CD14-positive monocyte (primary cell): ENCODE data around the gene VSIR. TPM values are rescaled to one million over a fixed set of nuclear protein-coding genes. Genes with fewer than 3 reads are reported as not detected.

Source experiments
- DNase-seq, 3 donors: peaks; one replicate each; pipeline ENCODE4 v3.0.0-alpha.2; 2011 to 2022
- H2AFZ ChIP-seq: 2 replicates; pipeline ENCODE4 v1.6.0; 2012; ENCODE audit warnings: mild to moderate bottlenecking, low read depth, low read length, inconsistent platforms; ENCODE audit not compliant: insufficient read depth, poor library complexity, severe bottlenecking
- H3K27ac ChIP-seq, 2 donors: 1 replicate in 1 of 2; 2 replicates in 1 of 2; pipeline ENCODE4 v1.5.1; 2012 to 2013; ENCODE audit warnings: low read length in 2 of 2, control low read depth in 1 of 2, inconsistent platforms in 1 of 2, low read depth in 1 of 2, mild to moderate bottlenecking in 1 of 2
- H3K27me3 ChIP-seq, 2 donors: one replicate each; pipeline versions ENCODE4 v1.6.0 to v1.6.1; 2011 to 2013; ENCODE audit warnings: low read length in 2 of 2; ENCODE audit not compliant: control insufficient read depth in 2 of 2, insufficient read depth in 2 of 2
- H3K36me3 ChIP-seq, 2 donors: replicated peaks in 1 of 2; 1 replicate in 1 of 2; 2 replicates in 1 of 2; pipeline versions ENCODE4 v1.5.1 to v1.6.1; 2012 to 2013; ENCODE audit warnings: low read length in 2 of 2, control low read depth in 1 of 2, inconsistent platforms in 1 of 2, mild to moderate bottlenecking in 1 of 2; ENCODE audit not compliant: insufficient read depth in 2 of 2, control insufficient read depth in 1 of 2
- H3K4me1 ChIP-seq, 2 donors: 1 replicate in 1 of 2; 2 replicates in 1 of 2; pipeline versions ENCODE4 v1.5.1 to v1.6.1; 2012 to 2013; ENCODE audit warnings: low read length in 2 of 2, control low read depth in 1 of 2, inconsistent platforms in 1 of 2, mild to moderate bottlenecking in 1 of 2, moderate library complexity in 1 of 2; ENCODE audit not compliant: insufficient read depth in 2 of 2, control insufficient read depth in 1 of 2
- H3K4me2 ChIP-seq: replicated peaks from 2 replicates; pipeline ENCODE3; 2012; ENCODE audit warnings: low read length, moderate library complexity, mild to moderate bottlenecking; ENCODE audit not compliant: poor library complexity, severe bottlenecking; ENCODE audit errors: extremely low read depth
- H3K4me3 ChIP-seq, 3 experiments: fragments of 200-600 bp in 1 of 3; sonication (generic) in 1 of 3; replicated peaks in 1 of 3; 1 replicate in 2 of 3; 2 replicates in 1 of 3; pipeline ENCODE4 v1.5.1; 2011 to 2013; ENCODE audit warnings: low read length in 3 of 3, mild to moderate bottlenecking in 3 of 3, control low read depth in 2 of 3, low read depth in 2 of 3, inconsistent platforms in 1 of 3, moderate library complexity in 1 of 3
- H3K79me2 ChIP-seq: 2 replicates; pipeline ENCODE4 v1.6.0; 2012; ENCODE audit warnings: mild to moderate bottlenecking, control low read depth, inconsistent platforms, low read length, moderate library complexity; ENCODE audit not compliant: insufficient read depth
- H3K9ac ChIP-seq: 2 replicates; pipeline ENCODE4 v1.6.0; 2017; ENCODE audit warnings: low read length, mild to moderate bottlenecking; ENCODE audit not compliant: insufficient read depth, poor library complexity, severe bottlenecking
- H3K9me3 ChIP-seq, 2 donors: replicated peaks in 1 of 2; 1 replicate in 1 of 2; 2 replicates in 1 of 2; pipeline versions ENCODE4 v1.5.1 to v1.6.1; 2012 to 2013; ENCODE audit warnings: low read length in 2 of 2, control low read depth in 1 of 2; ENCODE audit not compliant: control insufficient read depth in 1 of 2, insufficient read depth in 1 of 2
- H4K20me1 ChIP-seq: 2 replicates; pipeline ENCODE4 v1.6.0; 2012; ENCODE audit warnings: mild to moderate bottlenecking, low read length, control low read depth, moderate library complexity; ENCODE audit not compliant: insufficient read depth
- H3K27ac Mint-ChIP-seq, 7 donors: one replicate each; pipeline ENCODE4 v1.8.0; 2020; ENCODE audit warnings: mild to moderate bottlenecking in 7 of 7, mixed read lengths in 7 of 7, moderate library complexity in 6 of 7, inconsistent platforms in 2 of 7
- H3K27me3 Mint-ChIP-seq, 3 donors: one replicate each; pipeline ENCODE4 v1.8.0; 2021 to 2022; ENCODE audit warnings: low read depth in 3 of 3, mild to moderate bottlenecking in 3 of 3, mixed read lengths in 3 of 3, moderate library complexity in 3 of 3, inconsistent platforms in 1 of 3
- H3K36me3 Mint-ChIP-seq, 2 donors: one replicate each; pipeline ENCODE4 v1.8.0; 2020; ENCODE audit warnings: mixed read lengths in 2 of 2, inconsistent platforms in 1 of 2, mild to moderate bottlenecking in 1 of 2
- H3K4me1 Mint-ChIP-seq: one replicate; pipeline ENCODE4 v1.8.0; 2020; ENCODE audit warnings: mild to moderate bottlenecking, mixed read lengths
- H3K4me3 Mint-ChIP-seq, 2 donors: one replicate each; pipeline ENCODE4 v1.8.0; 2020; ENCODE audit warnings: mild to moderate bottlenecking in 2 of 2, mixed read lengths in 2 of 2, moderate library complexity in 1 of 2
- H3K9me3 Mint-ChIP-seq, 7 donors: one replicate each; pipeline ENCODE4 v1.8.0; 2020 to 2022; ENCODE audit warnings: mixed read lengths in 7 of 7, mild to moderate bottlenecking in 6 of 7, moderate library complexity in 6 of 7, inconsistent platforms in 2 of 7
- WGBS: methylation state at CpG from one replicate; pipeline ENCODE4 v1.1.5; 2013; ENCODE audit warnings: missing lambda C conversion rate; ENCODE audit not compliant: insufficient coverage; 5-methylcytosine and 5-hydroxymethylcytosine counted together
- intact Hi-C, 2 donors: fragments of 100-400 bp; cut with micrococcal nuclease; formaldehyde crosslinking; loops; one replicate each; pipeline versions ENCODE4 v1.15.0 to v1.15.1; 2023
- polyA plus RNA-seq, 3 donors: library from polyadenylated mRNA; depleted of rRNA in 1 of 3; unstranded in 2 of 3; stranded (reverse) in 1 of 3; fragments of 300-500 nt in 2 of 3; fragments of >200 nt in 1 of 3; fragmentation: Illumina TruSeq in 2 of 3; gene quantifications; 1 replicate in 2 of 3; 2 replicates in 1 of 3; pipeline ENCODE4 v1.2.3, GENCODE V29; 2012 to 2021
- TF ChIP-seq, protein P1 (sequence below): fragments of 200-600 bp; IDR thresholded peaks from one replicate; pipeline ENCODE4 v1.8.0; 2022; ENCODE audit warnings: antibody characterized with exemption, mild to moderate bottlenecking

The VSIR gene
- polyA plus RNA-seq, 3 donors: 635 to 1,133 (median 801) TPM

DNA sequence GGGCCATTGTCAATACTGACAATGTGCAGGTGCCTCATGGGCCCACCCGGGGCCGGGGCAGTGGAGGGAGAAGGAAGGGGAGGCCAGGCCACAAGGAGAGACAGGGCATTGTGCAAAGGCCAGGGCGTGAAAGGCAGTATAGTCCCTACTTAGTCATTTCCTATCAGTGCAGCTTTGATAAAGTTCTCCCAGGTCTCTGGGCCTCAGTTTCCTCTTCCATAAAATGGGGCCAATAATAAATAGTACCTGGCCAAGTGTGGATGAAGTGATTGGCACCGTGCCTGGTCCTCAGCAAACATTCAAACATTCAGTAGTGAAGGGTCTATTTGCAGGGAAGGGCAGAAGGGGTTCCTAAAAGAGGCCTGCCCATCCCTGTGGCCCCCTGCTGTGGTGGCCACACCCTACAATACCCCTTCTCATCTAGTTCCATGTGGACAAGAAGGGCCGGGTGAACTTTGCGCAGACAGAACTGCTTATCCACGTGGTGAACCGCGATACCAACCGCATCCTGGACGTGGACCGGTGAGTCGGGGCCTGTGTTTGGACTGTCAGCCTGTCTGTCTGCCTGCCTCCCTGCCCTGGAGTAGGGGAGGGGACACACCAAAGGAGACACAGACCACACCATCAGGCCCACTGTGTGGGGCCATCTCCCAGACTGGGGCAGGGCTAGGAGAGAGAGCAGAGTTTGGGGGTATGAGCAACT is 36.9 kb upstream of the VSIR start:
- H3K79me2 ChIP-seq: peaks cover 10% of the 10 kb centered on the region
- H3K36me3 ChIP-seq: peaks cover 38 to 49% of the 10 kb centered on the region in 2 donors
- TF ChIP-seq, protein P1, sequence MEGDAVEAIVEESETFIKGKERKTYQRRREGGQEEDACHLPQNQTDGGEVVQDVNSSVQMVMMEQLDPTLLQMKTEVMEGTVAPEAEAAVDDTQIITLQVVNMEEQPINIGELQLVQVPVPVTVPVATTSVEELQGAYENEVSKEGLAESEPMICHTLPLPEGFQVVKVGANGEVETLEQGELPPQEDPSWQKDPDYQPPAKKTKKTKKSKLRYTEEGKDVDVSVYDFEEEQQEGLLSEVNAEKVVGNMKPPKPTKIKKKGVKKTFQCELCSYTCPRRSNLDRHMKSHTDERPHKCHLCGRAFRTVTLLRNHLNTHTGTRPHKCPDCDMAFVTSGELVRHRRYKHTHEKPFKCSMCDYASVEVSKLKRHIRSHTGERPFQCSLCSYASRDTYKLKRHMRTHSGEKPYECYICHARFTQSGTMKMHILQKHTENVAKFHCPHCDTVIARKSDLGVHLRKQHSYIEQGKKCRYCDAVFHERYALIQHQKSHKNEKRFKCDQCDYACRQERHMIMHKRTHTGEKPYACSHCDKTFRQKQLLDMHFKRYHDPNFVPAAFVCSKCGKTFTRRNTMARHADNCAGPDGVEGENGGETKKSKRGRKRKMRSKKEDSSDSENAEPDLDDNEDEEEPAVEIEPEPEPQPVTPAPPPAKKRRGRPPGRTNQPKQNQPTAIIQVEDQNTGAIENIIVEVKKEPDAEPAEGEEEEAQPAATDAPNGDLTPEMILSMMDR: no peak
- DNase-seq: no peak
- peak overlapping the region in 3 of 7 donors; percentile 35 to 41 (median 38) for H3K27ac Mint-ChIP-seq
- no peak overlapping the region for H3K4me3 Mint-ChIP-seq
- no peak overlapping the region for H2AFZ ChIP-seq
- no peak overlapping the region for H3K9ac ChIP-seq
- intact Hi-C loops: loop anchor here (5.0 to 10.0 kb wide), 2 partner anchors 83 to 495 kb away; partner anchors contain the start of gene SLC29A3 (in 1 of the 2)
- H3K9me3 ChIP-seq: no peaks in the 10 kb centered on the region
- no peak overlapping the region for H3K27ac ChIP-seq
- H3K4me1 Mint-ChIP-seq: peaks cover 63% of the 10 kb centered on the region
- no peak overlapping the region for H3K4me2 ChIP-seq
- H3K4me3 ChIP-seq: no peak overlapping the region
- peaks cover 0 to 4% (median 0%) of the 10 kb centered on the region in 7 donors for H3K9me3 Mint-ChIP-seq
- 80% methylated on average over 10 of the region's 13 CpGs for WGBS
- H3K36me3 Mint-ChIP-seq: peaks cover 54 to 63% of the 10 kb centered on the region in 2 donors
- peaks cover 62% of the 10 kb centered on the region for H4K20me1 ChIP-seq
- H3K4me1 ChIP-seq: peaks cover 51 to 78% of the 10 kb centered on the region in 2 donors
- no peaks in the 10 kb centered on the region for H3K27me3 ChIP-seq
- H3K27me3 Mint-ChIP-seq: peaks cover 0 to 4% (median 0%) of the 10 kb centered on the region in 3 donors

- TF ChIP-seq, protein P1: no peak
Observed at GRCh38 chr10:71809628-71810027, 36.3 kb upstream of the VSIR start.

More at GRCh38 chr10:71809628-71810027, 36.3 kb upstream of the VSIR start:
- no peak overlapping the region for H3K4me3 ChIP-seq
- DNase-seq: no peak
- H3K27ac ChIP-seq: no peak overlapping the region
- H3K4me3 Mint-ChIP-seq: no peak overlapping the region
- no peak overlapping the region for H2AFZ ChIP-seq
- H3K4me1 ChIP-seq: peaks cover 51 to 78% of the 10 kb centered on the region in 2 donors
- peaks cover 49 to 57% of the 10 kb centered on the region in 2 donors for H3K36me3 Mint-ChIP-seq
- H3K9ac ChIP-seq: no peak overlapping the region
- peaks cover 4% of the 10 kb centered on the region for H3K79me2 ChIP-seq
- H3K27ac Mint-ChIP-seq: peak overlapping the region in 1 of 7 donors; percentile 37
- H3K36me3 ChIP-seq: peaks cover 32 to 43% of the 10 kb centered on the region in 2 donors
- intact Hi-C loops: loop anchor here (5.0 to 10.0 kb wide), 3 partner anchors 37 to 495 kb away; partner anchors contain the start of genes SLC29A3 (in 1 of the 2) and VSIR (in 1 of the 2)
- peaks cover 56% of the 10 kb centered on the region for H4K20me1 ChIP-seq
- no peaks in the 10 kb centered on the region for H3K27me3 ChIP-seq
- H3K27me3 Mint-ChIP-seq: peaks cover 0 to 4% (median 0%) of the 10 kb centered on the region in 3 donors
- H3K9me3 ChIP-seq: no peaks in the 10 kb centered on the region
- H3K9me3 Mint-ChIP-seq: peaks cover 0 to 4% (median 0%) of the 10 kb centered on the region in 7 donors
- WGBS: 96% methylated on average over 18 of the region's 25 CpGs
- no peak overlapping the region for H3K4me2 ChIP-seq
- peaks cover 63% of the 10 kb centered on the region for H3K4me1 Mint-ChIP-seq
